H9 (cell line): ENCODE results near the gene SCN4A. TPM values are rescaled to one million over a fixed set of nuclear protein-coding genes. Genes with fewer than 3 reads are reported as not detected.

Experiments
- DNase-seq: peaks from one replicate; pipeline ENCODE4 v3.0.0-alpha.2; 2017
- H2AFZ ChIP-seq: one replicate; pipeline ENCODE4 v1.6.1; 2013; ENCODE audit warnings: mild to moderate bottlenecking, low read length, control low read depth, moderate library complexity
- H2AK5ac ChIP-seq: 2 replicates; pipeline ENCODE4 v1.6.1; 2013; ENCODE audit warnings: low read length, control low read depth, mixed read lengths; ENCODE audit not compliant: insufficient read length
- H2BK120ac ChIP-seq: one replicate; pipeline ENCODE4 v1.6.1; 2013; ENCODE audit warnings: low read depth, mild to moderate bottlenecking, low read length, control low read depth, inconsistent platforms; ENCODE audit not compliant: poor library complexity, severe bottlenecking
- H2BK12ac ChIP-seq: 2 replicates; pipeline ENCODE4 v1.6.1; 2013; ENCODE audit warnings: low read length, control low read depth, mixed read lengths, low read depth; ENCODE audit not compliant: insufficient read length
- H2BK15ac ChIP-seq: 2 replicates; pipeline ENCODE4 v1.6.1; 2013; ENCODE audit warnings: low read depth, low read length, control low read depth
- H2BK20ac ChIP-seq: one replicate; pipeline ENCODE4 v1.6.1; 2013; ENCODE audit warnings: low read depth, mild to moderate bottlenecking, low read length, control low read depth, inconsistent platforms; ENCODE audit not compliant: poor library complexity, severe bottlenecking
- H2BK5ac ChIP-seq: 2 replicates; pipeline ENCODE4 v1.6.1; 2013; ENCODE audit warnings: low read length, control low read depth, mixed read lengths; ENCODE audit not compliant: insufficient read length
- H3K14ac ChIP-seq: 2 replicates; pipeline ENCODE4 v1.6.1; 2013; ENCODE audit warnings: low read length, control low read depth; ENCODE audit not compliant: insufficient read depth
- H3K18ac ChIP-seq: 2 replicates; pipeline ENCODE4 v1.6.1; 2013; ENCODE audit warnings: low read depth, mild to moderate bottlenecking, mixed read lengths, low read length, control low read depth; ENCODE audit not compliant: insufficient read length
- H3K23ac ChIP-seq: 2 replicates; pipeline ENCODE4 v1.6.1; 2013; ENCODE audit warnings: low read length, control low read depth, mixed read lengths, low read depth; ENCODE audit not compliant: insufficient read length
- H3K23me2 ChIP-seq: 2 replicates; pipeline ENCODE4 v1.6.1; 2013; ENCODE audit warnings: low read depth, mild to moderate bottlenecking, mixed read lengths, low read length, control low read depth; ENCODE audit not compliant: insufficient read length, poor library complexity, severe bottlenecking
- H3K27ac ChIP-seq: 2 replicates; pipeline ENCODE4 v1.5.1; 2013; ENCODE audit warnings: low read length, control low read depth, mixed read lengths, low read depth; ENCODE audit not compliant: insufficient read length
- H3K27me3 ChIP-seq: 2 replicates; pipeline ENCODE4 v1.6.1; 2013; ENCODE audit warnings: low read length, control low read depth, inconsistent platforms; ENCODE audit not compliant: insufficient read depth
- H3K4ac ChIP-seq: 2 replicates; pipeline ENCODE4 v1.6.1; 2013; ENCODE audit warnings: low read depth, mild to moderate bottlenecking, control low read depth, inconsistent platforms, low read length, moderate library complexity
- H3K4me1 ChIP-seq: 2 replicates; pipeline ENCODE4 v1.6.1; 2013; ENCODE audit warnings: low read length, control low read depth, inconsistent platforms; ENCODE audit not compliant: insufficient read depth
- H3K4me2 ChIP-seq: 2 replicates; pipeline ENCODE4 v1.6.1; 2013; ENCODE audit warnings: low read length, control low read depth, mixed read lengths; ENCODE audit not compliant: insufficient read length, insufficient read depth
- H3K56ac ChIP-seq: 2 replicates; pipeline ENCODE4 v1.6.1; 2013; ENCODE audit warnings: low read depth, mild to moderate bottlenecking, mixed read lengths, low read length, control low read depth; ENCODE audit not compliant: insufficient read length
- H3K79me1 ChIP-seq: 2 replicates; pipeline ENCODE4 v1.6.1; 2013; ENCODE audit warnings: low read depth, mild to moderate bottlenecking, moderate library complexity, low read length, control low read depth, inconsistent platforms; ENCODE audit not compliant: insufficient read depth, poor library complexity, severe bottlenecking
- H3K79me2 ChIP-seq: 2 replicates; pipeline ENCODE4 v1.6.1; 2013; ENCODE audit warnings: low read length, control low read depth, inconsistent platforms; ENCODE audit not compliant: insufficient read depth
- H3K9ac ChIP-seq: 2 replicates; pipeline ENCODE4 v1.6.1; 2013; ENCODE audit warnings: low read length, control low read depth, mixed read lengths; ENCODE audit not compliant: insufficient read length; ENCODE audit errors: extremely low read depth
- H3K9me3 ChIP-seq: one replicate; pipeline ENCODE4 v1.6.1; 2013; ENCODE audit warnings: low read depth, low read length, inconsistent platforms; ENCODE audit not compliant: control insufficient read depth
- H3T11ph ChIP-seq: one replicate; pipeline ENCODE4 v1.6.1; 2013; ENCODE audit warnings: mild to moderate bottlenecking, low read length, control low read depth, inconsistent platforms
- H4K20me1 ChIP-seq: one replicate; pipeline ENCODE4 v1.6.1; 2013; ENCODE audit not compliant: control insufficient read depth, insufficient read length, insufficient read depth
- H4K5ac ChIP-seq: 2 replicates; pipeline ENCODE4 v1.6.1; 2013; ENCODE audit warnings: low read depth, mild to moderate bottlenecking, mixed read lengths, low read length, control low read depth; ENCODE audit not compliant: insufficient read length
- H4K8ac ChIP-seq: replicated peaks from 2 replicates; pipeline ENCODE4 v1.6.1; 2013; ENCODE audit warnings: low read length, control low read depth, mixed read lengths, low read depth; ENCODE audit not compliant: insufficient read length
- H4K91ac ChIP-seq: 2 replicates; pipeline ENCODE4 v1.6.1; 2013; ENCODE audit warnings: low read depth, mild to moderate bottlenecking, moderate library complexity, mixed read lengths, low read length, control low read depth; ENCODE audit not compliant: insufficient read length
- H3K27ac Mint-ChIP-seq, 3 experiments: 2 replicates in 2 of 3; 3 replicates in 1 of 3; pipeline ENCODE4 v1.8.0; 2020 to 2021; ENCODE audit warnings: mixed read lengths in 3 of 3, mild to moderate bottlenecking in 1 of 3, moderate library complexity in 1 of 3
- H3K27me3 Mint-ChIP-seq: 2 replicates; pipeline ENCODE4 v1.8.0; 2021; ENCODE audit warnings: low read depth, mild to moderate bottlenecking, moderate library complexity, mixed read lengths
- H3K36me3 Mint-ChIP-seq, 3 experiments: 2 replicates in 2 of 3; 3 replicates in 1 of 3; pipeline ENCODE4 v1.8.0; 2020 to 2021; ENCODE audit warnings: low read depth in 3 of 3, mixed read lengths in 3 of 3; ENCODE audit not compliant: insufficient read depth in 1 of 3
- H3K4me1 Mint-ChIP-seq, 2 experiments: 2 replicates each; pipeline ENCODE4 v1.8.0; 2020; ENCODE audit warnings: mixed read lengths in 2 of 2
- H3K4me3 Mint-ChIP-seq, 2 experiments: 2 replicates in 1 of 2; 3 replicates in 1 of 2; pipeline ENCODE4 v1.8.0; 2020 to 2021; ENCODE audit warnings: mild to moderate bottlenecking in 2 of 2, mixed read lengths in 2 of 2, moderate library complexity in 1 of 2
- H3K9me3 Mint-ChIP-seq, 2 experiments: 2 replicates in 1 of 2; 3 replicates in 1 of 2; pipeline ENCODE4 v1.8.0; 2020; ENCODE audit warnings: mild to moderate bottlenecking in 2 of 2, mixed read lengths in 2 of 2, moderate library complexity in 1 of 2
- WGBS: extraction: QIAGEN DNeasy Blood & Tissue Kit; methylation state at CpG from one replicate; pipeline ENCODE4 v1.1.7; 2013; ENCODE audit warnings: missing lambda C conversion rate, low lambda C conversion rate, mixed read lengths; ENCODE audit not compliant: insufficient read length; ENCODE audit errors: extremely low coverage; 5-methylcytosine and 5-hydroxymethylcytosine counted together
- total RNA-seq: library from RNA; stranded (reverse); gene quantifications from 2 replicates; pipeline ENCODE4 v1.2.1, GENCODE V29; 2021
- TF ChIP-seq, protein P1 (sequence below): fragments of 200-600 bp; sonication (generic); conservative IDR thresholded peaks from 3 replicates; pipeline ENCODE4 v1.8.0; 2021; ENCODE audit warnings: antibody characterized with exemption, mild to moderate bottlenecking

The SCN4A gene
- total RNA-seq, 1 experiment from 2014 or later = 5.8 TPM

DNA sequence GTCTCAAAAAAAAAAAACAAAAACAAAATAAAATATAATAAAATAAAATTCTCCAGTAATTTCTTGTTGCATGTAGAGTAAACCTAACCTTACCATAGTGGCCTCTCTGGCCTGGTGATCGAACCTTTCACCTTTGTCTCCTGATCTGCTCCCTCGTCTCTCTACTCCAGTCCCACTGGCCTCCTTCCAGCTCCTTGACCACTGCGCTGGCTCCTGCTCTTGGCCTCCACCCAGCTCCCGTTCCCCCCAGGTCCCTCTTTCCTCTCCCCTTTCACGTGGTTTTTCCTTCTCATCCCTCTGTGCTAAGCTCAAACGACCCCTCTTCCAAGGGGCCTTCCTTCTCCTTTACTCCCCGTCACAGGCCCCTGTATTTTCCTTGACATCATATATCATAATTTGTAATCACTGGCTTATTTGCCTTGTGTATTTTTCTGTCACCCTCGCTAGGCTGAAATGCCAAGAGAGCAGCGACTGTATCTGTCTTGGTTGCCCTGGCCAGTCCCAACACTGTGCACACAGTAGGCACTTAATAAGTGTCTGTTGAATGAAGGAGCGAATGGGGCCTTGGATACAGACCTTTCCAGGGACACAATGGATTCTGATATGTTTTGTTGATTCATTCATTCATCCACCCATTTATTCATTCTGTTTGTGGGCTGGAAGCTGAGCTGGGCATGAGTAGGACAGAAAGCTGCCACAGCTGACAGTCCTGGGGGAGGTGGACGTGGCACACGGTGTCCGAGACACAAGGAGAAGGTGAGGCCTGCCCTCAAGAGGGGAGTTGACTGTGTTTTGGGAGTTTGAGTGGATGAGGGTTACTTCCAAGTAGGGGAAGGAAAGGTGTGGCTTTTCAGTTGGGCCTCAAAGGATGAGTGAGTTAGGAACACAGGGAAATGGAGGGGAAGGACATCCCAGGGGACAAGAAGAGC, 5.8 kb upstream of the SCN4A start:
- no peak overlapping the region for H2BK120ac ChIP-seq
- H3K23me2 ChIP-seq = no peaks in the 10 kb centered on the region
- H4K8ac ChIP-seq = no peak overlapping the region
- H3K79me2 ChIP-seq = no peaks in the 10 kb centered on the region
- H4K20me1 ChIP-seq = no peaks in the 10 kb centered on the region
- no CpG with 5 or more reads among the region's 13 CpGs for WGBS
- Mint-ChIP-seq H3K4me3 (no peak overlapping the region), H3K36me3 (peaks cover 6 to 13% (median 11%) of the 10 kb centered on the region in 3 experiments; a peak in 6 of 7 replicates), H3K27me3 (peaks cover 3% of the 10 kb centered on the region), H3K27ac (no peak overlapping the region), H3K9me3 (peaks cover 15% of the 10 kb centered on the region in 2 experiments), H3K4me1 (peaks cover 7 to 10% of the 10 kb centered on the region in 2 experiments)
- no peaks in the 10 kb centered on the region for H3K79me1 ChIP-seq
- H3K18ac ChIP-seq = no peak overlapping the region
- no peak overlapping the region for H4K91ac ChIP-seq
- H2BK12ac ChIP-seq = no peak overlapping the region
- no peak overlapping the region for H4K5ac ChIP-seq
- no peak overlapping the region for H2BK20ac ChIP-seq
- H3K27ac ChIP-seq = no peak overlapping the region
- H3K27me3 ChIP-seq = no peaks in the 10 kb centered on the region
- peaks cover 5% of the 10 kb centered on the region for H3K9me3 ChIP-seq
- no peak overlapping the region for H3K4me2 ChIP-seq
- no peak overlapping the region for H3K9ac ChIP-seq
- no peak overlapping the region for H2AK5ac ChIP-seq
- no peak overlapping the region for H3T11ph ChIP-seq
- no peaks in the 10 kb centered on the region for H3K4me1 ChIP-seq
- no peak overlapping the region for H3K23ac ChIP-seq
- no peak for DNase-seq
- no peak overlapping the region for H2AFZ ChIP-seq
- H2BK15ac ChIP-seq = no peak overlapping the region
- H2BK5ac ChIP-seq = no peak overlapping the region
- TF ChIP-seq, protein P1, sequence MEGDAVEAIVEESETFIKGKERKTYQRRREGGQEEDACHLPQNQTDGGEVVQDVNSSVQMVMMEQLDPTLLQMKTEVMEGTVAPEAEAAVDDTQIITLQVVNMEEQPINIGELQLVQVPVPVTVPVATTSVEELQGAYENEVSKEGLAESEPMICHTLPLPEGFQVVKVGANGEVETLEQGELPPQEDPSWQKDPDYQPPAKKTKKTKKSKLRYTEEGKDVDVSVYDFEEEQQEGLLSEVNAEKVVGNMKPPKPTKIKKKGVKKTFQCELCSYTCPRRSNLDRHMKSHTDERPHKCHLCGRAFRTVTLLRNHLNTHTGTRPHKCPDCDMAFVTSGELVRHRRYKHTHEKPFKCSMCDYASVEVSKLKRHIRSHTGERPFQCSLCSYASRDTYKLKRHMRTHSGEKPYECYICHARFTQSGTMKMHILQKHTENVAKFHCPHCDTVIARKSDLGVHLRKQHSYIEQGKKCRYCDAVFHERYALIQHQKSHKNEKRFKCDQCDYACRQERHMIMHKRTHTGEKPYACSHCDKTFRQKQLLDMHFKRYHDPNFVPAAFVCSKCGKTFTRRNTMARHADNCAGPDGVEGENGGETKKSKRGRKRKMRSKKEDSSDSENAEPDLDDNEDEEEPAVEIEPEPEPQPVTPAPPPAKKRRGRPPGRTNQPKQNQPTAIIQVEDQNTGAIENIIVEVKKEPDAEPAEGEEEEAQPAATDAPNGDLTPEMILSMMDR = no peak
- no peak overlapping the region for H3K56ac ChIP-seq
- H3K14ac ChIP-seq = no peak overlapping the region
- no peak overlapping the region for H3K4ac ChIP-seq
